RWPE2 (cell line): ENCODE measurements around the gene SERINC2.

Experiments used
- ATAC-seq: fragments of 200-7000 bp; cut with Tn5 transposase; 3 replicates; pipeline ENCODE4 v1.9.1; 2021; ENCODE audit warnings: low read depth
- DNase-seq: peaks from one replicate; pipeline ENCODE4 v3.0.0-alpha.2; 2020; ENCODE audit warnings: low spot score
- H3K27ac ChIP-seq: fragments of 450-650 bp; 2 replicates; pipeline ENCODE4 v1.5.1; 2017; ENCODE audit warnings: mild to moderate bottlenecking; ENCODE audit not compliant: poor library complexity, severe bottlenecking
- H3K27me3 ChIP-seq: fragments of 250-450 bp; sonication (Bioruptor Pico); 2 replicates; pipeline ENCODE4 v1.5.1; 2021; ENCODE audit warnings: mild to moderate bottlenecking, moderate library complexity; ENCODE audit not compliant: insufficient read depth, poor library complexity, severe bottlenecking
- H3K36me3 ChIP-seq: fragments of 250-450 bp; sonication (Bioruptor Pico); 2 replicates; pipeline ENCODE4 v1.5.1; 2020; ENCODE audit warnings: low read depth, mild to moderate bottlenecking, moderate library complexity
- H3K4me1 ChIP-seq: fragments of 250-450 bp; sonication (Bioruptor Pico); 2 replicates; pipeline ENCODE4 v1.5.1; 2021; ENCODE audit warnings: mild to moderate bottlenecking, moderate library complexity; ENCODE audit not compliant: insufficient read depth, poor library complexity, severe bottlenecking
- H3K4me3 ChIP-seq: fragments of 250-450 bp; sonication (Bioruptor Pico); 2 replicates; pipeline ENCODE4 v1.5.1; 2021; ENCODE audit warnings: mild to moderate bottlenecking, moderate library complexity; ENCODE audit not compliant: severe bottlenecking
- H3K9me3 ChIP-seq: fragments of 250-450 bp; sonication (Bioruptor Pico); 2 replicates; pipeline ENCODE4 v1.5.1; 2021; ENCODE audit warnings: mild to moderate bottlenecking, moderate library complexity; ENCODE audit not compliant: severe bottlenecking
- CTCF ChIP-seq: fragments of 450-650 bp; IDR thresholded peaks from one replicate; pipeline ENCODE4 v1.5.1; 2017; ENCODE audit warnings: mild to moderate bottlenecking, moderate library complexity; ENCODE audit not compliant: poor library complexity, severe bottlenecking

SERINC2 gene

GRCh38 chr1:31373056-31373896 is 39.7 kb upstream of the SERINC2 start, which contains the start of gene FABP3:
Gene FABP3, minus strand, starts transcription at chr1:31373076. Its CDS starts 62 bp downstream, at chr1:31373014.
- H3K27ac ChIP-seq = peak within 1 kb of the TSS; percentile 10
- no peaks in the 10 kb centered on the region for H3K36me3 ChIP-seq
- H3K9me3 ChIP-seq = peaks cover 4% of the 10 kb centered on the region
- H3K27me3 ChIP-seq = no peaks in the 10 kb centered on the region
- H3K4me3 ChIP-seq = no peak within 1 kb of the TSS
- TF ChIP-seq CTCF = no peak
- ATAC-seq (peak; percentile 59), DNase-seq (peak; percentile 66)
- peaks cover 10% of the 10 kb centered on the region for H3K4me1 ChIP-seq

- no peak for ATAC-seq
- Histone ChIP-seq H3K9me3 (peaks cover 4% of the 10 kb centered on the region), H3K4me3 (no peak overlapping the region), H3K27ac (peak overlapping the region; percentile 10), H3K4me1 (peaks cover 10% of the 10 kb centered on the region), H3K27me3 (no peaks in the 10 kb centered on the region), H3K36me3 (no peaks in the 10 kb centered on the region)
- peak; percentile 17 for DNase-seq
- no peak for TF ChIP-seq CTCF
Observed at GRCh38 chr1:31373897-31374486, 39.0 kb upstream of the SERINC2 start.

GRCh38 chr1:31374511-31375196 is 38.4 kb upstream of the SERINC2 start:
- TF ChIP-seq CTCF = no peak
- Histone ChIP-seq H3K4me3 (no peak overlapping the region), H3K9me3 (peaks cover 4% of the 10 kb centered on the region), H3K27ac (peak overlapping the region; percentile 10), H3K36me3 (no peaks in the 10 kb centered on the region), H3K4me1 (peaks cover 10% of the 10 kb centered on the region), H3K27me3 (no peaks in the 10 kb centered on the region)
- ATAC-seq (no peak), DNase-seq (peak; percentile 15)

GRCh38 chr1:31376375-31377134 is 36.5 kb upstream of the SERINC2 start:
- Histone ChIP-seq H3K4me1 (peaks cover 12% of the 10 kb centered on the region), H3K27ac (no peak overlapping the region), H3K9me3 (peaks cover 4% of the 10 kb centered on the region), H3K27me3 (no peaks in the 10 kb centered on the region), H3K4me3 (no peak overlapping the region), H3K36me3 (no peaks in the 10 kb centered on the region)
- TF ChIP-seq CTCF = no peak
- ATAC-seq = no peak
- DNase-seq = no peak
